NAMALWA (cell line): ENCODE measurements around the gene KLC3.
A peak's percentile ranks its signal among the peaks of the same experiment; 100 is the strongest.
"Not testable (repeated sequence)": the region's sequence is repeated elsewhere in the genome, so short reads cannot be mapped to it uniquely, and the experiment has no call there.

Experiments
- DNase-seq: peaks from one replicate; pipeline ENCODE4 v3.0.0-alpha.2; 2015; ENCODE audit warnings: low spot score

Gene KLC3

DNA sequence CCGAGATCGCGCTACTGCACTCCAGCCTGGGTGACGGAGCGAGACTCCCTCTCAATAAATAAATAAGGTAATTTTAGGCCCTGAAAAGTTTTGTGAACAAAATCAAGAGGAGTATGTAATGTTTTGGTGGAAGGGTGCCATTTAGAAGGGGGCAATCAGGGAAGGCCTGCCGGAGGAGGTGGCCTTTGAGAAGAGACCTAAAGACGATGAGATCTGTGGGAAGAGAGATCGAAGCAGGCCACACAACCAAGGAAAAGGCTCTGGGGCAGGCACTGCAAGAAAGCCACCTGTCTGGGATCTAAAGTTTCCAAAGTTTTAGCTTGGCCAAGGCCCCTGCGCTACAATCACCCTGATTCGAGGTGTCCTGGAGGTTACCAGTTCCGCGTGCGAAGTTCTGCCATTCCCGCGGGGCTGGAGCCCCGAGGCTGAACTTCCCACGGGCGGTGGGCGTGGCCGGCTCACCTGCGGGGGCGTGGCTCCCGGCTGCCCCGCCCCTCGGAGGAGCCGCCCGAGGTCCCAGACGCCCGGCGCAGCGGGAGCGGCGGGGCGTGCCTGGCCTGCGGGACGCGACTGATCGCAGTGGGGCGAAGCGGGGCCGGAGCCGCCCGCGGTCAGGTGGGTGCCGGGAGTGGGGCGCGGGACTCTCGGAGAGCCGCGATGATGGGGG is at the start of gene KLC3:
KLC3 (plus strand) TSS at position 519 of the 667 bp plus-strand sequence. CDS start 4,792 bp downstream, outside the sequence.
- no peak for DNase-seq

DNA sequence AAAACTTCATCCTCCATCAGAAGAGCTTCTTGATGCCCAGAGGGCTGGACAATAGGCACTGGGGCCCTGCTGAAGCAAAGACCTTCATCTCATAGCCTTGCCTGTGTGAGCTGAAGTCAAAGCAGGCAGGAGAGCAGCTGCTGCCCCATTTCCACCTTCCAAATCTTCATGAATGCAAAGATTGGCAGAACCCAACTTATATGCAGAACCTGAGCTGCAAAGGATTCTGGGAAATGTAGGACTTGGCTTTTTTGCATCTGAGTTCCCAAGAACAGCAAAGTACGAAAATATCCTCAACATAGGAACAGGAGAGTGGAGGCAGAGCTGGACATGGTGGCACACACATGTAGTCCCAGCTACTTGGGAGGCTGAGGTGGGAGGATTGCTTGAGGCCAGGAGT is 48.7 kb upstream of the KLC3 start:
- DNase-seq: no peak

DNA sequence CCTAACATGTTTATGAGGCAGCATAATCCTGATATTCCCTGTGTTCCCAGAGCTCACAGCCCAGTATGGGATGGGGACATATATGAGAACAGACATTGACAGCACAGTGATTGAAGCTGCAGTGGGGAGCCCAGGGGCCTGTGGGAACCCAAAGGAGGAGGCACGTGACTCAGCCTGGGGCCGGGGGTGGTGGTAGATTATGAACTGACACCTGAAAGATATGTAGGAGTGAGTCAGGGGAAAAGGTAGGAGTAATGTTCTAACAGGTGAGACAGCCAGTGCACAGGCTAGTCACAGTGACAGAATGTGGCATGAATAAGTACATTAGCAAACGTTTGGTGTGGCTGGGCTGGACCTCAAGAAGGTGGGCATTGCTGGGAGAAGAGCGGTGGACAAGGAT is 46.9 kb upstream of the KLC3 start:
- DNase-seq: no peak

DNA sequence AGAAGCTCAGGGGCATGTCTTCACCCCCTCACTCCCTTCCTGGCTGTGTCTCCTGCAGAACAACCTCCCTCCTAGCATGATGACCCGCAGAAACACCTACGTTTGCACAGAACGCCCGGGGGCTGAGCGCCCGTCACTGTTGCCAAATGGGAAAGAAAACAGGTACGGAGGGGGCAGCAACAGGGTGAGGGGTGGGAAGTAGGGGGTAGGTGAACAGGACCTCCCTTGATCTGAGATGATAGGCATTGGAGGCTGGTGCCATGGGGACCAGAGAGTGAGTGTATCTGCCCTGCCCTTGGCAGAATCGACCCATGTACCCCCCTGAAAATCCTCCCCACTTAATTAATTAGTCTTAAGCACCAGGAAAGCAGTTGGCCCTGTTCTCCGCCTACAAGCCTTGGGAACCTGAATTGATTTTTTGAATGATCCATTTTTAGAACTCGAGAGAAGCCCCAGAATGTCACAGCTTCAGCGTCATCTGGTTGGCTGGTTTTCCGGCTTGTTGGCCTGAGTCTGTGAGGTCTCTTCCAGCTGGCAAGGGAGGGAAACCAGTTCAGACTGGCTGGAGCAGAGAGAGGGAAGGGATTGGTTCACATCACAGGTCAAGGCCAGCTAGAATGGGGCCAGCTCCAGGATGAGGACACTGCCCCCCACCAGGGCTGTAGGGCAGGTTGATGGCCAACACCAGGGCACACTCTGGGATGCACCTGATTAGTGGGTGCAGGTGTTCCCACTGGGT is 46.1 kb upstream of the KLC3 start:
- no peak for DNase-seq

DNA sequence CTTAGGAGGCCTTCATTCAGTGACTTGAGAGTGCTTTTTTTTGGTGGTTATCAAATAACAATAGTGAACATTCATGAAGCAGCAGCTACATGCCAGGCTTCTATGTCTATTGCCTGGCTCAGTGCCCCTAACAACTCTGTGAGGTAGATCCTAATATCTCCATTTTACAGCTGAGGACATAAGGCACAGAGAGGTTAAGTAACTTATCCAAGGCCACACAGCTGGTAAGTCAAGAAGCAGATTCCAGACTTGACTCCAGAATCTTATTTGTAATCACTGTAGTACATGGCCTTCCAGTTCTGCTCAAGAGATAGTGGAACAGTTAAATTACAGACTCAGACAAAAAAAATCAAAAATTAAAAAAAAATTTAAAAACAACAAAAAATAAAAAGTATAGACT is 44.7 kb upstream of the KLC3 start:
- DNase-seq: no peak

DNA sequence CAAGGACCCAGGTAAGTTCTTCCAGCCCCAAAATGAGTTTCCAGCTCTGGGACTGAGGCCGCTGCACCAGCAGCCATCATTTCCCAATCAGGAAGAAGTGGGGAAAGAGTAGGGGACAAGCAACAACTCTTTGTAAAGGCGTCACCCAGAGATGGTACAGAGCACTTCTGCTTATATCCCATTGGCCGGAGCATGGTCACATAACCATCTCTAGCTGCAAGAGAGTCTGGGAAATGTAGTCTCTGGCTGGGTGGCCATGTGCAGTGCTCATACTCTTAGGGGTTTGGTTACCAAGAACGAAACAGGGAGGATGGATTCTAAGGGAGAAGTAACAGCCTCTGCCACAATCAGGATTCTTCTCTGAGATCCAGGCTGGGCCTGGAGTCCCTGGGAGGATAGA is 44.2 kb upstream of the KLC3 start:
- DNase-seq: no peak

DNA sequence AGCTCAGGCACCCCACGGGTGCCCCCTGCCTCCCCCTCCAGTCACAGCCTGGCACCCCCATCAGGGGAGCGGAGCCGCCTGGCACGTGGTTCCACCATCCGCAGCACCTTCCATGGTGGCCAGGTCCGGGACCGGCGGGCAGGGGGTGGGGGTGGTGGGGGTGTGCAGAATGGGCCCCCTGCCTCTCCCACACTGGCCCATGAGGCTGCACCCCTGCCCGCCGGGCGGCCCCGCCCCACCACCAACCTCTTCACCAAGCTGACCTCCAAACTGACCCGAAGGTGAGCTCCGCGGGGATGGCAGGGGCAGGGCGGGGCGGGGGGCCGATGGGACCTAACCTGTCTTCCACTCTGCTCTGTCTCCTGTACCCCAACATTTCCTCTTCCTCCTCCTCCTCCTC is 42.9 kb upstream of the KLC3 start:
- no peak for DNase-seq

DNA sequence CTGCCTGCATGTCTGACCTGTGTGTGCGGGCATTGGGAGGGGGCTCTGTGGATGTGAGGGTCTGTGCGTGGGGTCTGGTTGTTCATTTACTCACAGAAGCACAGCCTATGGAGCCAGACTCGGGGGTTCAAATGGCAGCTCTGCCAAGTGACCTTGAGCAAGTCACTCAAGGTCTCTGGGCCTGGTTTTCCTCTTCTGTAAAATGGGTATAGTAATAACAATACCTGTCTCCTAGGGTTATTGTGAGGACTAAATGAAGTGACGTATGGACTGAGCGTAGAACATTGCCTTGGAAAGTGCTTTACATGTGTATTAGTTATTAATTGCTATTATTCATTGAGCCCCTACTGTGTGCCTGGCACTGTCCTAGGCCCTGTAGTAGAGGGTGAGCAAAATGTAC is 42.3 kb upstream of the KLC3 start:
- DNase-seq: no peak

DNA sequence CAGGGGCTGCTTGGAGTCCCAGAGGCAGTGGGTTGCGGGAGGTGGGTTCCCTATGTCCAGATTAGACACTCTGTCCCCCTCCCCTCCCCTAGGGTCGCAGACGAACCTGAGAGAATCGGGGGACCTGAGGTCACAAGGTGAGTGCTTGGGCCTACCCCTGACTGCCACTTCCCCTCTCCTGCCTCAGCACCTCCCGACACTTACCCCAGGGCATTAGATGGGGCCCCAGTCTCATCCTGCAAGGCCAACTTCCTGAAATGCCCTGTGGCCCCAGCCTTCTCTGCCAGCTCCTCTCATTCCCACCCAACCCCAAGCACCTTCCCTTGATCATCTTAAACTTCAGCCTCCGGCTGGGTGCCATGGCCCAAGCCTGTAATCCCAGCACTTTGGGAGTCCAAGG is 40.8 kb upstream of the KLC3 start:
- DNase-seq: no peak

DNA sequence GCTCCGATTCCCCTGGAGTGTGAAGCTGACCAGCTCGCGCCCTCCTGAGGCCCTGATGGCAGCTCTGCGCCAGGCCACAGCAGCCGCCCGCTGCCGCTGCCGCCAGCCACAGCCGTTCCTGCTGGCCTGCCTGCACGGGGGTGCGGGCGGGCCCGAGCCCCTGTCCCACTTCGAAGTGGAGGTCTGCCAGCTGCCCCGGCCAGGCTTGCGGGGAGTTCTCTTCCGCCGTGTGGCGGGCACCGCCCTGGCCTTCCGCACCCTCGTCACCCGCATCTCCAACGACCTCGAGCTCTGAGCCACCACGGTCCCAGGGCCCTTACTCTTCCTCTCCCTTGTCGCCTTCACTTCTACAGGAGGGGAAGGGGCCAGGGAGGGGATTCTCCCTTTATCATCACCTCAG is 38.1 kb upstream of the KLC3 start:
- DNase-seq: no peak

DNA sequence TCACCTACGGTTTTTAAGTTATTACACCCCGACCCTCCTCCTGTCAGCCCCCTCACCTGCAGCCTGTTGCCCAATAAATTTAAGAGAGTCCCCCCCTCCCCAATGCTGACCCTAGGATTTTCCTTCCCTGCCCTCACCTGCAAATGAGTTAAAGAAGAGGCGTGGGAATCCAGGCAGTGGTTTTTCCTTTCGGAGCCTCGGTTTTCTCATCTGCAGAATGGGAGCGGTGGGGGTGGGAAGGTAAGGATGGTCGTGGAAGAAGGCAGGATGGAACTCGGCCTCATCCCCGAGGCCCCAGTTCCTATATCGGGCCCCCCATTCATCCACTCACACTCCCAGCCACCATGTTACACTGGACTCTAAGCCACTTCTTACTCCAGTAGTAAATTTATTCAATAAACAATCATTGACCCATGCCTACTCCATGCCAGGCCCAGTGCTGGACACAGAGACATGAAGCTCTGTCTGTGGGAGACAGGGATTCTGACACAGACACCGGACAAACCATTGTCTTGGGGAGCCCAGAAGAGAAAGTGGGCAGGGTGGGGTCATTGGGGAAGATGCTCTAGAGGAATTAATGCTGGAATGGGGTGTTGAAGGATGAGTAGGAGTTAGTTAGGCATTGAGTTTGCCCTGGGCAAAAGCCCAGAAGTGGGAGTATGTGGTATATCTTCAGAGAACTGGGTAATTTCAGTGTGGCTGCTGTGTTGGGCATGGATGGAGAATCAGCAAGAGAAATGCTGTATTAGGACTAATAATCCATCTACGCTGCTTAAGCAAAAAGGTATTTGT is 37.1 kb upstream of the KLC3 start:
- no peak for DNase-seq

DNA sequence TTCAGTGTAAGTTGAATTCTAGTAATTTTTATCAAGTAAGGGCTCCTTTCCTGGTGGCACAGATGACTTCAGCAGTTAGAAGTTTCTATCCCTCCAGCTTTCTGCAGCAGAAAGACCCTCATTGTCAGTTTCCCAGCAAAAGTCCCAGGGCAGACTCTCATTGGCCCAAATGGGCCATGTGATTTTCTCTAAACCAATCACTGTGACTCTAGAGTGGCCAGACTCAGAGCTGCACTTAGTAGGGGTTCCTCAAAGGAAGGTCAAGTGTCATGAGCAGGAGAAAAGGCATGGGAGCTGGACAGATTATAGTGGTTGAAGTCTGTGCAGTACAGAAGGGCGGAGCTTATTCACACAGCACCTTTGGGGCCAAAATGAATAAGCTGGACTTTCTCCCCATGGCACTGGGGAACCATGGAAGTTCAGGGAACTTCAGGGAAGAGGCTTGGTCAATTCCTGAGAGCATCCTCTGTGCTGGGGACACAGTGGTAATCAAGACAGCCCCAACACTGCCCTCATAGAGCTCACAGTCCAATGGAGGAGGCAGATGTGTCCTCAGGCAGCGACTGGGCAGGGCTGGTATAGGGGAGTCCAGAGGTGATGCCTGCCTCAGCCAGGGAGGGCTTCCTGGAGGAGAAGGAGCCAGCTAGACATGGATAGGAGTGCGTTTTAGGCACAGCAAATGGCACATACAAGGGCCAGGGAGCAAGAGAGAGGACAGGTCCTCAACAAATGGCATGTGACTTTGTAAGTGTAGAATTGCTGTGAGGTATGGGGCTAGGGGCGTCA is 36.2 kb upstream of the KLC3 start:
- DNase-seq: no peak

DNA sequence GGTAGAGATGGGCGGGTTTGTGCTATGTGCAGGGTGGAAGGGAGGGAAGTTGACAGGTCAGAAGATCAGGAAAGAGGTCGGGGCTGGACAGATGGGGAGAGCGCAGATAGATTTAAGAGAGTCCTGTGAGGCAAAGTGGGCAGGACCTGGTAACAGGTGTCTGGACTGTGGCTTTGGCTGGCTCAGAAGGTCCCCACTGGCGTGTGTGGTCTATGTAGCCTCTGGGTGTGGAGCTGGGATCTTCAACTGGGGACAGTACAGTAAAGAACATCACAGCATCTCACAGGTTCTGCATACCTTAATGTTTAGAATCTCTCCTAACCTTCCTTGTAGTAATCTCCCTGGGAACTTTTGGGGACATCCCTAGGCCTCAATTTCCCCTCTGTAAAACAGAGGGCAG is 35.5 kb upstream of the KLC3 start:
- DNase-seq: no peak

DNA sequence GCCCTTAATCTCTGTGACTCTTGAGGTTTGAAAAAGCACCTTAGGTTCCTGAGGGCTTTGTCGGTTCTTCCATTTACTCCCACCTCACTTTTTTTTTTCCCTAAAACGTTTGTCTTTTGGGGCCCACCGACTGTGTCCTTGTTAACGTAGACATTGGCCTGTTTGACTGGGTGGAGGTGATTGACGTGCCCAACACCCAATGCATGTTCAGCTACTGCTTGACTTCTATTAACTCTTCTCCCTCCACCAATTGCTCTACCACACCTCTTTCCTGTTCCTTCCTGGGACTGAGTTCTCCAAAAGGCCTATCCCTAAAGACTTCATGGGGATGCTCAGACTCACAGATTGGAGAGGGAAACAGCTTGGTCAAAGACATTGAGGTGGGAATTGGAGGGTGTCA is 35.1 kb upstream of the KLC3 start:
- peak; percentile 47 for DNase-seq

DNA sequence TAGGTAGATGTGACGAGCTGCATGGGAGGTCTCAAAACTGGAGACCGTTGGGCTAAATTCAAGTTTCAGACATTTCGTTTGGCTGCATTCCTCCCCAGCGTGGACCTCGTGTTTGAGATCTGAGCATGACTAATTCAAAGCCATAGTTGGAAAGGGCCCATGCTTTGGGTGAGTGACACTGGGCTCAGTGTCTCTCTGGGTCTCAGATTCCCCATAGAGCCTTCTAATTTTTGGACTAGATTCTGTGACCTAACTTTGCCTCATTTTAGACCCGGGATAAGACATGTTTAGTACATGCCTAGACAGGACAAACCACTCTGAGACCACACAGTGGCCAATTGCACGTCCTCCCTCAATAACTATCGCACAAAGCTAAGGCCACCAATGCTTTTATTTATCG is 34.5 kb upstream of the KLC3 start:
- DNase-seq: no peak

DNA sequence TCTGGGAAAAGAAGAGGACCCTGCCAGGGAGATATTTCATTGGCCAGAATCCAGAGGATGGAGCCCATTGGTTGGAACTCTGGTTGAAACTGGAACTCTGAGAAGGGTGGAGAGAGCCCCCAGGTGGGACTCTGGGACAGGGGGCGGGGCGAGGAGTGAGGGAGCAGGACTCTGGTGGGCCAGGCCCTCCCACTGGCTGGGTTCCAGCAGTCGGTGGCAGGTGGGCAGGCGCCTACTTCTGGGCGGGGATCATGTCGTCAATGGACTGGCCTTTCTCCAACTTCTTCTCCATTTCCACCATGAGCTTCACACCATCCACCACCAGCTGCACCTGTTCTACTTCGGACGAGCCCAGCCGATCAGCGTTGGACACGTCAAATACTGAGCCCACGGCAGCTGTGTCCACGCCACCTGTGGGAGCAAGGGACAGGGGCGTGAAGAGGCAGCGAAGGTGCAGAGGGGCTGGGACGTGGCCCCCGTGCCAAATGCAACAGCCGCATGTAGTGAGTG is 34.0 kb upstream of the KLC3 start:
- no peak for DNase-seq

DNA sequence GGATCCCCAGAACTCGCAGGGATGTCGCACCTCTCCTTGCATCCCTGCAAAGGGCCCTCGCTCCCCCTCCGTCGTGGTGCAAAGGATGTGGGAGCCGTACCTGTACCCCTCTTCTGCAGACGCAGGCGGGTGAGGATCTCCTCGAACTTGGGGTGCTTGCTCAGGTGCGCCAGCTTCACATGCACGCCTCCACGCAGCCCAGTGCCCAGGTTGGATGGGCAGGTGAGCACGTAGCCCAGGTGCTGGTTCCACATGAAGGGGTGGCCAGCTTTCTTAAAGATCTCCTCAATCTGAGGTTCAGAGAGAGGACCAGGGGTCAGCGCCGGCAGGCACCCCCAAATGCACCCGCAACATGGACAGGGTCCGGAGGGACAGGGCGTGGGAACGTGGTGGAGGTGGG is 33.2 kb upstream of the KLC3 start:
- DNase-seq: no peak

DNA sequence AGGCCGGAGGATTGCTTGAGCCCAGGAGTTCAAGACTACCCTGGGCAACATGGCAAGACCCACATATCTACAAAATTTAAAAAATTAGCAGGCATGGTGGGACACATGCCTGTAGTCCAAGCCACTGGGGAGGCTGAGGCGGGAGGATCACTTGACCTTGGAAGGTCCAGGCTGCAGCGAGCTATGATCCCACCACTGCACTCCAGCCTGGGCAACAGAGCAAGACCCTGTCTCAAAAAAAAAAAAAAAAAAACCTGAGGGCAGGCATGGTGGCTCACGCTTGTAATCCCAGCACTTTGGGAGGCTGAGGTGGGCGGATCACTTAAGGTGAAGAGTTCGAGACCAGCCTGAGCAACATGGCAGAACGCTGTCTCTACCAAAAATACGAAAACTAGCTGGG is 31.2 kb upstream of the KLC3 start:
- not testable (repeated sequence) for DNase-seq

DNA sequence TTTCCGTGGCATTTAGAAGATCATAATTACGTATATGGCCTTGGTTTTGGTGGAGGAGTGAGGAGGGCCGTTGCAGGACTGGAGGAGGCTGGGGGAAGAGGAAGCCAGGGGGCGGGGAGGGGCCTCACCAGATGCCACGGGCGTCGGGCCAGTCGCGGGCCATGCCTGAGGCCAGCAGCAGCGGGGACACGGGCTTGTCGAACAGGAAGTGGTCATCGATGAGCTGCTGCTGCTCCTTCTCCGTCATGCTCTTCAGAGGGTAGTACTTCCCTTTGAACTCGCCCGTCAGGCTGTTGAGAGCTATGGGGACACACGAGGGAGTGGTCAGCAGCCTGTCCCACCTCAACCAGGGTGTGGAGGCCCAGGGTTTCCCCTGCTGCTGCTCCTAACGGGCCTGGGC is 28.9 kb upstream of the KLC3 start:
- no peak for DNase-seq

DNA sequence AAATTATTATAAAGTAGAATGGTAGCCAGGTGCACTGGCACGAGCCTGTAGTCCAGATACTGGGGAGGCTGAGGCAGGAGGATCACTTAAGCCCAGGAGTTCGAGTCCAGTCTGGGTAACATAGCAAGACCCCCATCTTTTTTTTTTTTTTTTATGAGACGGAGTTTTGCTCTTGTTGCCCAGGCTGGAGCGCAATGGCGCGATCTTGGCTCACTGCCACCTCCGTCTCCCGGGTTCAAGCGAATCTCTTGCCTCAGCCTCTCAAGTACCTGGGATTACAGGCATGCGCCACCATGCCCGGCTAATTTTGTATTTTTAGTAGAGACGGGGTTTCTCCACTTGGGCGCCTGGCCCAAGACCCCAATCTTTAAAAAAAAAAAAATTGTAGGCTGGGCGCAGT is 28.3 kb upstream of the KLC3 start:
- DNase-seq: not testable (repeated sequence)

DNA sequence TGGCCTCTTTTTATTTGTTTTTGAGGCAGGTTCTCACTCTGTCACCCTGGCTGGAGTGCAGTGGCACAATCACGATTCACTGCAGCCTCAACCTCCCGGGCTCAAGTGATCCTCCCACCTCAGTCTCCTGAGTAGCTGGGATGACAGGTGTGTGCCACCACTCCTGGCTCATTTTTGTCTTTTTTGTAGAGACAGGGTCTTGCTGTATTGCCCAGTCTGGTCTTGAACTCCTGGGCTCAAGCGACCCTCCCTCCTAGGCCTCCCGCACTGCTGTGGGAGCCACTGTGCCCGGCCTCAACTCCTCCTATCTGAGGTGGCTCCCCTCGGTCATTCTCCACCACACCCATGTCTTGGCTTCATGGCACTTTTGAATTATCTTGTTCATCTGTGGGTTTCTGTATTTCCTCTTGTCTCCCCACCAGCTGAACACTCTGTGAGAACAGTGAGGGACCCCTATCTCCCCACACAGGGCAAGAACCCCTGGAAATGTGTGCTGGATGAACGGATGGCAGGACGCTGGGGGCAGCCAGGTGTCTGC is 25.8 kb upstream of the KLC3 start:
- DNase-seq: no peak

DNA sequence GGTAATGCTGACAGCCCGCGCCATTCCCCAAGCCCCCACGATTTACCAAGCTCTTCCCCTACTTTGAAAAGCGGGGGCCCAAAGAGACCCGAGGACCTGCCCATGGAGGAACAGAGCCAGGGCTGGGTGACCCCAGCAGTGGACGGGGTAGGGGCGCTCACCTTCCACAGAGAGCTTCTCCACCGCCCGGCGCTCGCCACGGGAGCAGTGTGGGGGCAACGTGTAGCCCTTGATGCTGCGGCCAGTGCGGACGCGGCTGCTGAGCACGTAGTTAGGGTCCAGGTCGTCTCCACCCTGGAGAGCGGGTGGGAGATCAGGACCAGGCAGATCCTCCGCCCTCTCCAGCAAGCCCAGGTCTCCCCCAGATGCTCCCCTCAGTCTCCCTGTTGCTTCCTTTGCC is 25.2 kb upstream of the KLC3 start:
- no peak for DNase-seq
